IPS-15b (cell line): ENCODE measurements around the gene CCDC192.
"Not testable (repeated sequence)": the region's sequence is repeated elsewhere in the genome, so short reads cannot be mapped to it uniquely, and the experiment has no call there.

Experiments used
- H3K27me3 ChIP-seq: one replicate; pipeline ENCODE4 v1.6.1; 2013; ENCODE audit warnings: low read length; ENCODE audit not compliant: control insufficient read depth, insufficient read depth
- H3K36me3 ChIP-seq: one replicate; pipeline ENCODE4 v1.6.1; 2013; ENCODE audit warnings: low read length; ENCODE audit not compliant: control insufficient read depth, insufficient read depth
- H3K4me1 ChIP-seq: one replicate; pipeline ENCODE4 v1.6.1; 2013; ENCODE audit warnings: mild to moderate bottlenecking, low read length; ENCODE audit not compliant: control insufficient read depth, insufficient read depth
- H3K4me3 ChIP-seq: one replicate; pipeline ENCODE4 v1.5.1; 2013; ENCODE audit warnings: low read depth, low read length
- H3K9ac ChIP-seq: one replicate; pipeline ENCODE4 v1.6.1; 2013; ENCODE audit warnings: low read depth, mild to moderate bottlenecking, low read length
- H3K9me3 ChIP-seq: one replicate; pipeline ENCODE4 v1.6.1; 2013; ENCODE audit warnings: mild to moderate bottlenecking, low read length; ENCODE audit not compliant: control insufficient read depth, insufficient read depth

The CCDC192 gene

DNA sequence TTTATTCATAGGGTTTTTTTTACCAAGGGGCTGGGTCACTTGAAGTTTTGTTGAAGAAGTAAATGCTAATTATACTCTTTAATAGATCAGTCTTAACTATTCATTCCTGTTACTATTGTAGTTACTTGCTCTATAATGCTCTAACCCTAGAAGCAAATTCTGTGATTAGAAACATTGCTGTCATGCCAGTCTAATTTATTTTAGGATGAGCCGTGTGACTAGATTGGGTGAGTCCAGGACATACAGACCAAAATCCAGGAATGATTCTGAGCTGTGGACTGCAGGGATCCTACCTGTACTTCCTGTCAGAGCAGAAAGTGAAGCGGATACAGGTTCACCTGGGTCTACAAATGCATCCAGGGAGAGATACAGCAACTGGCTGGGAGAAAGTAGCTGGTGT, 757 bp upstream of the CCDC192 start:
- no peak overlapping the region for H3K4me3 ChIP-seq
- H3K9me3 ChIP-seq = no peaks in the 10 kb centered on the region
- no peaks in the 10 kb centered on the region for H3K36me3 ChIP-seq
- H3K27me3 ChIP-seq = no peaks in the 10 kb centered on the region
- no peak overlapping the region for H3K9ac ChIP-seq
- H3K4me1 ChIP-seq = no peaks in the 10 kb centered on the region

DNA sequence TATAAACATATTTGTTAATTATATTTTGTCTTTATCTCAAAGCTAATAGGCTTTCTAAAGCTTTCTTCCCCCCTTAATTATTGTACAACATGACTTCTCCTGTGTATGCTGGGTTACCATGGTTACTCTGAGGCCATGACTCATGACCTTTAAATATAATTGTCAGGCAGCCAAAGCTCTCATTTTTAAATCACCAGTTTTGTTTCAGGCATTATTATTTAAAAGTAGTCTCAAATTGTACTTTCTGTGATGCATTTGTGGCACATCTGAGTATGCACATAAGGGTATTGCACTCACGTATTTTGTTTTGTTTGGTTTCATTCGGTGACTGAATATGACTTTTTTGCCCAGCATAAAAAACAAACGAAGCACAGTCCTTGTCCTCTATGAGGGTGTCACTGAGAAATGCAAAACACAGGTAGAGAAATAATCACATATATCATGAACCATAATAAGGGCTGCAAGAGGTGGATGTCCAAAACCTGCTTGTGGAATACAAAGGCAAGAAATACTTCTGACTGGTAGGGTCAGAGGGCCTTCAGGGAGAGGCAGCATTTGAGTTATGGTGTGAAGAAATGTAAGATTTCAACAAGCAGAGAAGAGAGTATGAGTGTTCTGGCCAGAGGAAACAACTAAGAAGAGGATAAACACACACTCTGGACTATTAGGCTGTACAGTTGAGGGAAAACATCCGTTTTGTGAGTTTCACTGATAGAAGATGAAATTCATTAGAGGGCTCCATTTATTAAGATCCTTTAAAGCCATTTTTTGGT, 2.1 kb downstream of the CCDC192 start:
- Histone ChIP-seq H3K36me3 (no peaks in the 10 kb centered on the region), H3K27me3 (no peaks in the 10 kb centered on the region), H3K9ac (no peak overlapping the region), H3K4me1 (no peaks in the 10 kb centered on the region), H3K4me3 (no peak overlapping the region), H3K9me3 (no peaks in the 10 kb centered on the region)

- Histone ChIP-seq H3K4me1 (no peaks in the 10 kb centered on the region), H3K27me3 (no peaks in the 10 kb centered on the region), H3K9me3 (no peaks in the 10 kb centered on the region), H3K9ac (no peak overlapping the region), H3K4me3 (no peak overlapping the region), H3K36me3 (no peaks in the 10 kb centered on the region)
Measured at GRCh38 chr5:127706691-127707090, 3.5 kb downstream of the CCDC192 start.

GRCh38 chr5:127707209-127707608, 4.0 kb downstream of the CCDC192 start:
- no peaks in the 10 kb centered on the region for H3K4me1 ChIP-seq
- no peaks in the 10 kb centered on the region for H3K27me3 ChIP-seq
- no peaks in the 10 kb centered on the region for H3K36me3 ChIP-seq
- H3K9me3 ChIP-seq = no peaks in the 10 kb centered on the region
- no peak overlapping the region for H3K9ac ChIP-seq
- no peak overlapping the region for H3K4me3 ChIP-seq

GRCh38 chr5:127713083-127713482, 9.9 kb downstream of the CCDC192 start:
- not testable (repeated sequence) for H3K36me3 ChIP-seq, H3K9me3 ChIP-seq, H3K27me3 ChIP-seq, H3K9ac ChIP-seq, H3K4me3 ChIP-seq, H3K4me1 ChIP-seq

- Histone ChIP-seq H3K4me1 (no peaks in the 10 kb centered on the region), H3K9me3 (peaks cover 7% of the 10 kb centered on the region), H3K36me3 (no peaks in the 10 kb centered on the region), H3K9ac (no peak overlapping the region), H3K4me3 (no peak overlapping the region), H3K27me3 (no peaks in the 10 kb centered on the region)
Measured at GRCh38 chr5:127718181-127718580, 15.0 kb downstream of the CCDC192 start.

GRCh38 chr5:127723571-127723970, 20.4 kb downstream of the CCDC192 start:
- no peaks in the 10 kb centered on the region for H3K36me3 ChIP-seq
- peaks cover 7% of the 10 kb centered on the region for H3K9me3 ChIP-seq
- no peaks in the 10 kb centered on the region for H3K4me1 ChIP-seq
- no peaks in the 10 kb centered on the region for H3K27me3 ChIP-seq
- no peak overlapping the region for H3K9ac ChIP-seq
- H3K4me3 ChIP-seq = no peak overlapping the region

- Histone ChIP-seq H3K9me3 (peaks cover 2% of the 10 kb centered on the region), H3K27me3 (no peaks in the 10 kb centered on the region), H3K36me3 (no peaks in the 10 kb centered on the region), H3K4me1 (no peaks in the 10 kb centered on the region), H3K4me3 (no peak overlapping the region), H3K9ac (no peak overlapping the region)
Measured at GRCh38 chr5:127725673-127726072, 22.5 kb downstream of the CCDC192 start.

- Histone ChIP-seq H3K9ac (no peak overlapping the region), H3K27me3 (no peaks in the 10 kb centered on the region), H3K9me3 (no peaks in the 10 kb centered on the region), H3K4me1 (no peaks in the 10 kb centered on the region), H3K36me3 (no peaks in the 10 kb centered on the region), H3K4me3 (no peak overlapping the region)
Measured at GRCh38 chr5:127732963-127733362, 29.8 kb downstream of the CCDC192 start.

GRCh38 chr5:127739348-127739747, 36.2 kb downstream of the CCDC192 start:
- H3K27me3 ChIP-seq, H3K4me1 ChIP-seq, H3K9ac ChIP-seq, H3K36me3 ChIP-seq, H3K9me3 ChIP-seq: not testable (repeated sequence)
- peak overlapping the region; percentile 45 for H3K4me3 ChIP-seq

- Histone ChIP-seq H3K4me3 (peak overlapping the region; percentile 49), H3K36me3 (no peaks in the 10 kb centered on the region), H3K9me3 (no peaks in the 10 kb centered on the region), H3K9ac (no peak overlapping the region), H3K27me3 (peaks cover 5% of the 10 kb centered on the region), H3K4me1 (peaks cover 4% of the 10 kb centered on the region)
Measured at GRCh38 chr5:127739807-127740384, 36.7 kb downstream of the CCDC192 start.

GRCh38 chr5:127741412-127741811, 38.2 kb downstream of the CCDC192 start:
- Histone ChIP-seq H3K9me3 (no peaks in the 10 kb centered on the region), H3K4me1 (peaks cover 4% of the 10 kb centered on the region), H3K4me3 (no peak overlapping the region), H3K36me3 (no peaks in the 10 kb centered on the region), H3K27me3 (peaks cover 5% of the 10 kb centered on the region), H3K9ac (no peak overlapping the region)
